Ovary (tissue), 9 donors: ENCODE results near the gene CNTNAP5. TPM values are rescaled to one million over a fixed set of nuclear protein-coding genes. Genes with fewer than 3 reads are reported as not detected.
"Not testable (repeated sequence)": the region's sequence is repeated elsewhere in the genome, so short reads cannot be mapped to it uniquely, and the experiment has no call there.

Source experiments
- DNase-seq, 5 donors: peaks; one replicate each; pipeline ENCODE4 v3.0.0-alpha.2; 2019 to 2020
- H3K27ac ChIP-seq, 2 donors: fragments of 200-600 bp; one replicate each; pipeline versions ENCODE4 v1.5.1 to v1.8.0; 2019 to 2022
- H3K27me3 ChIP-seq: fragments of 200-600 bp; one replicate; pipeline ENCODE4 v1.8.0; 2022
- H3K36me3 ChIP-seq: fragments of 200-600 bp; sonication (generic); one replicate; pipeline ENCODE4 v1.5.1; 2019
- H3K4me1 ChIP-seq: one replicate; pipeline ENCODE4 v1.8.1; 2013; ENCODE audit warnings: mild to moderate bottlenecking, moderate library complexity; ENCODE audit not compliant: insufficient read depth
- H3K4me3 ChIP-seq: fragments of 200-600 bp; sonication (generic); one replicate; pipeline ENCODE4 v1.5.1; 2017
- H3K9me3 ChIP-seq, 2 donors: fragments of 200-600 bp in 1 of 2; sonication (generic) in 1 of 2; one replicate each; pipeline versions ENCODE4 v1.5.1 to v1.8.1; 2013 to 2019; ENCODE audit warnings: mild to moderate bottlenecking in 1 of 2, moderate library complexity in 1 of 2
- EP300 ChIP-seq: sonication (generic); formaldehyde crosslinking; IDR thresholded peaks from one replicate; pipeline ENCODE4 v1.6.1; 2017; ENCODE audit warnings: antibody characterized with exemption
- POLR2A ChIP-seq: fragments of 450-650 bp; IDR thresholded peaks from one replicate; pipeline ENCODE4 v1.6.1; 2017; ENCODE audit warnings: antibody characterized with exemption, mild to moderate bottlenecking, moderate library complexity
- WGBS, 3 donors: extraction: QIAGEN DNeasy Blood & Tissue Kit in 1 of 3; methylation state at CpG; one replicate each; pipeline versions ENCODE4 v1.1.5 to v1.1.7; 2013 to 2017; 5-methylcytosine and 5-hydroxymethylcytosine counted together
- intact Hi-C, 4 donors: fragments of 100-400 bp; cut with DNase I; formaldehyde crosslinking; loops; one replicate each; pipeline versions ENCODE4 v1.11.0 to v1.15.1; 2022 to 2023
- polyA plus RNA-seq, 2 donors: library from polyadenylated mRNA; stranded (reverse); fragments of 200-250 nt in 1 of 2; fragments of 350-450 nt in 1 of 2; fragmentation: Illumina TruSeq in 1 of 2; extraction: RNeasy Lipid Tissue Mini Kit (QIAGEN cat#74804) in 1 of 2; gene quantifications; one replicate each; pipeline ENCODE4 v1.2.3, GENCODE V29; 2013 to 2014
- total RNA-seq, 7 donors: library from RNA; depleted of rRNA in 2 of 7; stranded (reverse); fragments of >200 nt in 2 of 7; fragmentation: NEBNext Ultra II Directional in 3 of 7; extraction: Animal tissue kit (Norgen Biotek cat#: 25700) in 3 of 7; gene quantifications; one replicate each; pipeline versions ENCODE4 v1.1.0 to v1.2.4, GENCODE V29; 2016 to 2023
- TF ChIP-seq, protein P1 (sequence below), 3 donors: fragments of 450-650 bp in 2 of 3; fragments of 200-600 bp in 1 of 3; IDR thresholded peaks; one replicate each; pipeline versions ENCODE4 v1.5.1 to v1.8.0; 2016 to 2022; ENCODE audit warnings: antibody characterized with exemption in 3 of 3, mild to moderate bottlenecking in 1 of 3
- donor health status: DM: no; HTN: no; CAD: no; lungs with moderate emphysema.
- donor health status: DM: no; HTN: no; CAD: no.
- donor health status: Bipolar disorder and iron deficiency.
- donor health status: DM: yes; HTN: yes; CAD: no.
- donor health status: DM: no; HTN: no; CAD: no.
- donor health status: DM: yes; HTN: yes; CAD: no.

CNTNAP5 gene
- total and polyA plus RNA-seq, 9 donors = not detected

DNA sequence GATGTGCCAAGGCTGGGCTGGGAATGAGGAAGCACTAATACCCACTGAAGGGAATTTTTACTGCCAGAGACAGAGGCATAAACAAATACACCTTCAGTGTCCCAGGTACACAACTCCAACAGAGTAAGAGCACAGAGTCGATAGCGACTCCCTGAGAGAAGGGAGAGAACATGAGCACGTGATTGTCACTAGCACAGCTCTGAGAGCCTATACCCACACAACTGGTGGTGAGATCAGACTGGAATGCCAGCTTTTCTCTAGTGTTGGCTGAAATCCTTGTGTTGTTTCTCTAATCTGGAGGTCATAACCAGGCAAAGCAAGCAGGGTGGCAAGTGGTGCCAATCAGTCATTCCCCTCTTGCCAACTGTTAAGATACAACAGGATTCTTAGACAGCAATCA is 377.2 kb downstream of the CNTNAP5 start:
- Histone ChIP-seq H3K27me3 (no peaks in the 10 kb centered on the region), H3K4me3 (no peak overlapping the region), H3K36me3 (no peaks in the 10 kb centered on the region), H3K9me3 (no peaks in the 10 kb centered on the region), H3K27ac (no peak overlapping the region), H3K4me1 (no peaks in the 10 kb centered on the region)
- intact Hi-C loops = no loop called here
- TF ChIP-seq POLR2A = no peak
- TF ChIP-seq, protein P1, sequence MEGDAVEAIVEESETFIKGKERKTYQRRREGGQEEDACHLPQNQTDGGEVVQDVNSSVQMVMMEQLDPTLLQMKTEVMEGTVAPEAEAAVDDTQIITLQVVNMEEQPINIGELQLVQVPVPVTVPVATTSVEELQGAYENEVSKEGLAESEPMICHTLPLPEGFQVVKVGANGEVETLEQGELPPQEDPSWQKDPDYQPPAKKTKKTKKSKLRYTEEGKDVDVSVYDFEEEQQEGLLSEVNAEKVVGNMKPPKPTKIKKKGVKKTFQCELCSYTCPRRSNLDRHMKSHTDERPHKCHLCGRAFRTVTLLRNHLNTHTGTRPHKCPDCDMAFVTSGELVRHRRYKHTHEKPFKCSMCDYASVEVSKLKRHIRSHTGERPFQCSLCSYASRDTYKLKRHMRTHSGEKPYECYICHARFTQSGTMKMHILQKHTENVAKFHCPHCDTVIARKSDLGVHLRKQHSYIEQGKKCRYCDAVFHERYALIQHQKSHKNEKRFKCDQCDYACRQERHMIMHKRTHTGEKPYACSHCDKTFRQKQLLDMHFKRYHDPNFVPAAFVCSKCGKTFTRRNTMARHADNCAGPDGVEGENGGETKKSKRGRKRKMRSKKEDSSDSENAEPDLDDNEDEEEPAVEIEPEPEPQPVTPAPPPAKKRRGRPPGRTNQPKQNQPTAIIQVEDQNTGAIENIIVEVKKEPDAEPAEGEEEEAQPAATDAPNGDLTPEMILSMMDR (IDR thresholded peaks at IDR 0.05) = no peak
- TF ChIP-seq EP300 = no peak
- DNase-seq = no peak
- WGBS, 3 donors = 80 to 85% (median 81%) methylated on average over 3 of the region's 3 CpGs

DNA sequence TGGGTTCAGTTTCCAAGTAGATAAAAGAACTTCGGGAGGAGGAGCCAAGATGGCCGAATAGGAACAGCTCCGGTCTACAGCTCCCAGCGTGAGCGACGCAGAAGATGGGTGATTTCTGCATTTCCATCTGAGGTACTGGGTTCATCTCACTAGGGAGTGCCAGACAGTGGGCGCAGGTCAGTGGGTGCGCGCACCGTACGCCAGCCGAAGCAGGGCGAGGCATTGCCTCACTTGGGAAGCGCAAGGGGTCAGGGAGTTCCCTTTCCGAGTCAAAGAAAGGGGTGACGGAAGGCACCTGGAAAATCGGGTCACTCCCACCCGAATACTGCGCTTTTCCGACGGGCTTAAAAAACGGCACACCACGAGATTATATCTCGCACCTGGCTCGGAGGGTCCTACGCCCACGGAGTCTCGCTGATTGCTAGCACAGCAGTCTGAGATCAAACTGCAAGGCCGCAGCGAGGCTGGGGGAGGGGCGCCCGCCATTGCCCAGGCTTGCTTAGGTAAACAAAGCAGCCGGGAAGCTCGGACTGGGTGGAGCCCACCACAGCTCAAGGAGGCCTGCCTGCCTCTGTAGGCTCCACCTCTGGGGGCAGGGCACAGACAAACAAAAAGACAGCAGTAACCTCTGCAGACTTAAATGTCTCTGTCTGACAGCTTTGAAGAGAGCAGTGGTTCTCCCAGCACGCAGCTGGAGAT is 382.9 kb downstream of the CNTNAP5 start:
- DNase-seq, H3K4me1 ChIP-seq, intact Hi-C loops, H3K36me3 ChIP-seq, H3K9me3 ChIP-seq, H3K27ac ChIP-seq, H3K27me3 ChIP-seq, H3K4me3 ChIP-seq: not testable (repeated sequence)
- WGBS, 3 donors = 74 to 81% (median 76%) methylated on average over 29 to 35 of the region's 35 CpGs

DNA sequence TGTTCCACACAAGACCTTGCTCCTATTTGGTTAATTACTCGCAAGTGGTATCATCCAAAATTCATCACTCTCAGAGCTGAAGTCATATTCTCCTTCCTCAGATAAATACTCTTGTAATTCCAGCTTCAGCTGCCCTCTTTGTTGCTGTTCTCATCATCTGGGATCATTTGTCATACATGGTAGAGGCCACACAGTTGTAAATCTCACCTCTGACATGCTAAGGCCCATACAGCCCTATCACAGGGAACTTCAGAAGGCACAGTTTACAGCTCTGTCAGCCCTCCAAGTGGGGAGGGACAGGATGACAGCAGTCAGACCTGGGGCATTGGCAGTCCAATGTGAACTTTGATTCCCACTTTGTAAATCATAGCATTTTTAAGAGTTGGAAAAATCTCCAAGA is 399.0 kb downstream of the CNTNAP5 start:
- DNase-seq = no peak
- TF ChIP-seq POLR2A (no peak), EP300 (no peak)
- TF ChIP-seq, protein P1 (IDR thresholded peaks at IDR 0.05) = no peak

DNA sequence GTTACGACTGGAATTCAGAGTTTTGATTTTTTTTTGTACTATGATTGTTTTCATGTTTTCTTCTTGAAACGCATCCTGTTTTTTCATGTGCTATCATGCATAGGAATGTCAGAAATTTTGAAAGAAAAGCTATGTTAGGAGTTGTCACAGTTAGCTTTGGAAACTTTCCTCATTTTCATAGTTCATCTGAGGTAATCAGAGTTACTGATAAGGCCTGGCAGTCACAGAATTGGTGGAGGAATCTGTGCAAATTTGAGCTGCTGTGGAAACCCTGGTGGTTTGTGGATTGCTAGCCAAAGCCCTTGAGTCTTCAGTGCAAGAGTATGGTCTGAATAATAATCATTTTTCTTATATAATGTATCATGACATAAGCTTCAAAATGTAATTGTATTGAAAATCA is 401.0 kb downstream of the CNTNAP5 start:
- Histone ChIP-seq H3K4me3 (no peak overlapping the region), H3K36me3 (no peaks in the 10 kb centered on the region), H3K27ac (no peak overlapping the region), H3K9me3 (no peaks in the 10 kb centered on the region), H3K4me1 (no peaks in the 10 kb centered on the region), H3K27me3 (no peaks in the 10 kb centered on the region)
- WGBS, 3 donors = 15 to 33% (median 20%) methylated on average over 2 of the region's 2 CpGs
- TF ChIP-seq EP300 (no peak), POLR2A (no peak)
- TF ChIP-seq, protein P1 (IDR thresholded peaks at IDR 0.05) = no peak
- intact Hi-C loops = no loop called here
- DNase-seq = no peak

More for the DNA sequence above, 399.0 kb downstream of the CNTNAP5 start:
- Histone ChIP-seq H3K27ac (no peak overlapping the region), H3K27me3 (no peaks in the 10 kb centered on the region), H3K36me3 (no peaks in the 10 kb centered on the region), H3K9me3 (no peaks in the 10 kb centered on the region), H3K4me3 (no peak overlapping the region), H3K4me1 (no peaks in the 10 kb centered on the region)
- WGBS, 3 donors = 61 to 88% (median 83%) methylated on average over 1 of the region's 1 CpG
- intact Hi-C loops = no loop called here

DNA sequence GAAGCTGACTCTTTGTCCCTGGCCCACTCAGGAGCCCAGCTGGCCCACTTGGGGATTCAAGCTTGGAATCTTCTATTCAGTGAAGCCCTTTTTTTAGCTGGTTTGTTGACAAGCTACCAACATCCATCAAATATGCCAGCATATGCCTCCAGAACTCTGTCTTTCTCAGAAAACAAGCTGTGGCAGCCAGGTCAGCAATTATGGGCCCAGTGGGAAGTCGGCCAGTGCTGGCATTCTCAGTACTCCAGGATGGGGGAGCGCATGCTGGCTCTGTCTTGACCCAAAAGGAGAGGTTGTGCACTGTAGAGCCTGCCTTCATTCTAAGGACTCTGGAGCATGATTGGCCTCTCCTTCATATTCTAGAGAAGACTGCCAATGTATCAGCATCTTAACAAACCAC is 401.5 kb downstream of the CNTNAP5 start:
- H3K4me1 ChIP-seq = no peaks in the 10 kb centered on the region
- no peak overlapping the region for H3K4me3 ChIP-seq
- no peak for TF ChIP-seq EP300
- no peak for TF ChIP-seq POLR2A
- TF ChIP-seq, protein P1 (IDR thresholded peaks at IDR 0.05) = no peak
- no peaks in the 10 kb centered on the region for H3K27me3 ChIP-seq
- H3K27ac ChIP-seq = no peak overlapping the region
- no peaks in the 10 kb centered on the region for H3K9me3 ChIP-seq
- intact Hi-C loops = no loop called here
- no peak for DNase-seq
- WGBS, 3 donors = 78 to 82% (median 79%) methylated on average over 2 of the region's 2 CpGs
- no peaks in the 10 kb centered on the region for H3K36me3 ChIP-seq
